Ishikawa (cell line): ENCODE results near the gene NDUFAF8.

ENCODE experiments used
- CEBPB ChIP-seq: IDR thresholded peaks from 2 replicates; pipeline ENCODE4 v1.6.1; 2012
- CREB1 ChIP-seq: IDR thresholded peaks from 2 replicates; pipeline ENCODE4 v1.6.1; 2012; ENCODE audit warnings: low read depth
- EP300 ChIP-seq: IDR thresholded peaks from 2 replicates; pipeline ENCODE4 v1.6.1; 2012; ENCODE audit warnings: borderline replicate concordance
- FOXM1 ChIP-seq: IDR thresholded peaks from 2 replicates; pipeline ENCODE4 v1.6.1; 2012; ENCODE audit warnings: low read depth, borderline replicate concordance
- MAX ChIP-seq: IDR thresholded peaks from 2 replicates; pipeline ENCODE4 v1.6.1; 2012
- NFIC ChIP-seq: IDR thresholded peaks from 2 replicates; pipeline ENCODE4 v1.6.1; 2012
- RAD21 ChIP-seq: IDR thresholded peaks from 2 replicates; pipeline ENCODE4 v1.6.1; 2012; ENCODE audit warnings: low read depth
- TAF1 ChIP-seq: IDR thresholded peaks from 2 replicates; pipeline ENCODE4 v1.6.1; 2012; ENCODE audit warnings: low read depth, mild to moderate bottlenecking
- TCF12 ChIP-seq: IDR thresholded peaks from 2 replicates; pipeline ENCODE4 v1.6.1; 2012; ENCODE audit warnings: low read depth
- TEAD4 ChIP-seq: IDR thresholded peaks from 2 replicates; pipeline ENCODE4 v1.6.1; 2012
- USF1 ChIP-seq: IDR thresholded peaks from 2 replicates; pipeline ENCODE4 v1.6.1; 2012
- ZBTB7A ChIP-seq: IDR thresholded peaks from 2 replicates; pipeline ENCODE4 v1.6.1; 2012; ENCODE audit warnings: low read depth
- TF ChIP-seq, protein P1 (sequence below): IDR thresholded peaks from 2 replicates; pipeline ENCODE4 v1.6.1; 2012; ENCODE audit warnings: low read depth, mild to moderate bottlenecking

DNA sequence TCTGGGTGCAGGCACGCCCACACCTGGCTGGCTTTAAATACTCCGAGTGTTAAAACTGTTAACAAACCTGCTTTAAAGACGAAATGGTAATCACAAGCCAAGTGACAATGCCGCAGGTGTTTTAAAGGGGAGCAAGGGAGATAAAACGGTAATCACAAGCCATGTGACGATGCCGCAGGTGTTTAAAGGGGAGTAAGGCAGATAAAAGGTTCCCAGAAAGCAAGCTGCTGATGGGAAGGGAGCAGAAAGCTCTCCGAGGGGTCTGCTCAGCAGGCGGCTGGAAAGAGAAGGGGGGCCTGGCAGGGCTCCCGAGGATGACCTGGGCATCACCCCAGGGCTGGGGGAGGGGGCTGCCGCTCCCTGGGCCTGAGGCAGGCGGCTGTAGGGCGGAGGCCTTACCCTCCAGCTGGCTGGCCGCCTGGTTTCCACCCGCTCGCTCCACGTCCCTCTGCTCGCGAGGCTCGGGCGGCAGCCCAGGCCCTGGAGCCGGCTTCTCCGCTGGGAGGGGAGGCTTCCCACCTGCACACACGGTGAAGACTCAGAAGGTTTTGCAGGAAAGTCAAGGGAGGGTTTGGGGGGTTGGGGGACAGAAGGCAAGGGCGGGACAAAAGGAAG, 12.1 kb downstream of the NDUFAF8 start:
- no peak for TF ChIP-seq TAF1
- no peak for TF ChIP-seq CEBPB
- no peak for TF ChIP-seq USF1
- no peak for TF ChIP-seq EP300
- TF ChIP-seq NFIC: no peak
- TF ChIP-seq, protein P1, sequence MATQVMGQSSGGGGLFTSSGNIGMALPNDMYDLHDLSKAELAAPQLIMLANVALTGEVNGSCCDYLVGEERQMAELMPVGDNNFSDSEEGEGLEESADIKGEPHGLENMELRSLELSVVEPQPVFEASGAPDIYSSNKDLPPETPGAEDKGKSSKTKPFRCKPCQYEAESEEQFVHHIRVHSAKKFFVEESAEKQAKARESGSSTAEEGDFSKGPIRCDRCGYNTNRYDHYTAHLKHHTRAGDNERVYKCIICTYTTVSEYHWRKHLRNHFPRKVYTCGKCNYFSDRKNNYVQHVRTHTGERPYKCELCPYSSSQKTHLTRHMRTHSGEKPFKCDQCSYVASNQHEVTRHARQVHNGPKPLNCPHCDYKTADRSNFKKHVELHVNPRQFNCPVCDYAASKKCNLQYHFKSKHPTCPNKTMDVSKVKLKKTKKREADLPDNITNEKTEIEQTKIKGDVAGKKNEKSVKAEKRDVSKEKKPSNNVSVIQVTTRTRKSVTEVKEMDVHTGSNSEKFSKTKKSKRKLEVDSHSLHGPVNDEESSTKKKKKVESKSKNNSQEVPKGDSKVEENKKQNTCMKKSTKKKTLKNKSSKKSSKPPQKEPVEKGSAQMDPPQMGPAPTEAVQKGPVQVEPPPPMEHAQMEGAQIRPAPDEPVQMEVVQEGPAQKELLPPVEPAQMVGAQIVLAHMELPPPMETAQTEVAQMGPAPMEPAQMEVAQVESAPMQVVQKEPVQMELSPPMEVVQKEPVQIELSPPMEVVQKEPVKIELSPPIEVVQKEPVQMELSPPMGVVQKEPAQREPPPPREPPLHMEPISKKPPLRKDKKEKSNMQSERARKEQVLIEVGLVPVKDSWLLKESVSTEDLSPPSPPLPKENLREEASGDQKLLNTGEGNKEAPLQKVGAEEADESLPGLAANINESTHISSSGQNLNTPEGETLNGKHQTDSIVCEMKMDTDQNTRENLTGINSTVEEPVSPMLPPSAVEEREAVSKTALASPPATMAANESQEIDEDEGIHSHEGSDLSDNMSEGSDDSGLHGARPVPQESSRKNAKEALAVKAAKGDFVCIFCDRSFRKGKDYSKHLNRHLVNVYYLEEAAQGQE: no peak
- TF ChIP-seq MAX: no peak
- TF ChIP-seq FOXM1: no peak
- TF ChIP-seq CREB1: no peak
- no peak for TF ChIP-seq TEAD4
- TF ChIP-seq TCF12: no peak
- TF ChIP-seq RAD21: no peak
- no peak for TF ChIP-seq ZBTB7A
